Fibroblast of skin of right quadriceps (primary cell): ENCODE measurements around the gene SNRNP25.

Experiments
- DNase-seq: peaks from one replicate; pipeline ENCODE4 v3.0.0-alpha.2; 2013

Gene SNRNP25

DNA sequence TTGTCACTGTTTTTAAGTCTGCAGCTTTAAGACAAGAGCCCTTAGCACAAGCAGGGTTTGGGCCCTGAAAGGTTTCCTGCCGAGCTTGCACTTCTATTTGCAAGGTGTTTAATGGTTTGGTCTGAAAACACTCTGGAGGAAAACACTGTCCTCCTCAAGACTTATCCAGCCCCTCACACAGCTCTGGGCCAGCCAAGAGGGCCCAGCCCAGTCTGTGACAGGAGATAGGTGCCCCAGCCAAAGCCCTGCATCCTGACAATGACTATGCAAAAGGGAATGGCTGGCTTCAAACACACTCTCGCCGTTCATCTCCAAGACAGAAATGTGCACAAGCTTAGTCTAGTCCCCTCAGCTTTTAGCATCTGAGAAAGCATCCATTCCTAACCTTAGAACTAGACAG lies 51.3 kb downstream of the SNRNP25 start:
- no peak for DNase-seq

DNA sequence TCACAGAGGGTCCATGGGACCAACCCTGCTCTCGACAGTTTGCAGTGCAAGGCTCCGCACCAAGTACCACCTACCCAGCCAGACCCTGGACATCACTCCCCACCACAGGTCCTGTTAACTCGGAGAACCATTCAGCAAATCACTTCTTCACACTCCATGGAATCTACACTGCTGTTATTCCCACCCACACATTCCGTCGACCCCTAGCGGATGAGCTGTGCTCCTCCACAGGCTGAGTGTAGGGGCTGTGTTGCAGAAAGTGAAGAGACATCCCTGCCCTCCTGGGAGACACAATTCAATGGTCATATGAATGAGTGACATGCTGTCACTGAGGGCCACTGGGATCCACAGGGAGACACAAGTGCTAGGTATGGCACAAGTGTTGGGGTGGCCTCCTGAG lies 51.9 kb downstream of the SNRNP25 start:
- no peak for DNase-seq

DNA sequence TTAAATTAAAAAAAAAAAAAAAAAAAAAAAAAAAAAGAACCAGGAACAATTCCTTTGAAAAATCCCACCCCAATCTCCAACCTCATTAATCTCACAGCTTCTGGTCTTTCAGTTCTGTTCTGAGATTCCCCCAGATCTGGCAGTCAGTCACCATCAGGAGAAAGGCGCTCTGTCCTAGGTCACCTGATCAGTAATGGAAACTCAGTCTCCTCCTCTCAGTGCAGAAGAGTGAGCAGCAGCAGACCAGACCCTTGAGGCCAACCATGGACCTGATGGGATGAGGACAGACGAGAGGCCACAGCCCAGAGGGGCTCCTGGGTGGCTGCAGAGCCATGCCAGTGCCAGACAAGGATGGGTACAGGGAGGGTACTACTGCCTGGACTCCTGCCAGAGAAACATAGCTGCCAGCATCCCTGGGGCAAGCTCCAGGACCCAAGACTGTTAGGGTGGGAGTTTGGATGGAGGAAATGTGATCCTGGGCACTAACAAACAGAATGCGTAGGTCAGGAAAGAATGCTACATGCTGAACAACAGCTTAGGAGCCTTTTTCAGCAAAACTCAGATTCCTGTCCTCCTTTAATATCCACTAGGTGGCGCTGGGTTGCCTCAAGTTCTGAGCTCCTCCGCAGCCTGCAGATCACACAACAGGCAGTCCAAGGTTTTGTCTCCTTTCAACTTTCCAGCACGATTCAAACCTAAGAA lies 53.1 kb downstream of the SNRNP25 start:
- DNase-seq = peak; percentile 73
